DND-41 (cell line): ENCODE measurements around the gene ARL13B.

Experiments used
- ATAC-seq: fragments of 200-7000 bp; cut with Tn5 transposase; 3 replicates; pipeline ENCODE4 v1.9.1; 2021; ENCODE audit warnings: low read depth; ENCODE audit not compliant: insufficient read depth
- DNase-seq: peaks from one replicate; pipeline ENCODE4 v3.0.0-alpha.2; 2020
- H2AFZ ChIP-seq: 2 replicates; pipeline ENCODE4 v1.6.0; 2012; ENCODE audit warnings: low read depth, low read length
- H3K27ac ChIP-seq: 2 replicates; pipeline ENCODE4 v1.5.1; 2012; ENCODE audit warnings: low read length, inconsistent platforms
- H3K27me3 ChIP-seq: fragments of 200-600 bp; sonication (generic); 2 replicates; pipeline ENCODE4 v1.6.0; 2012; ENCODE audit warnings: low read length, mild to moderate bottlenecking, inconsistent platforms; ENCODE audit not compliant: insufficient read depth, poor library complexity
- H3K36me3 ChIP-seq: 2 replicates; pipeline ENCODE4 v1.5.1; 2012; ENCODE audit warnings: low read length, inconsistent platforms; ENCODE audit not compliant: insufficient read depth
- H3K4me1 ChIP-seq: 2 replicates; pipeline ENCODE4 v1.5.1; 2012; ENCODE audit warnings: mild to moderate bottlenecking, low read length; ENCODE audit not compliant: insufficient read depth
- H3K4me2 ChIP-seq: 2 replicates; pipeline ENCODE4 v1.6.0; 2012; ENCODE audit warnings: mild to moderate bottlenecking, moderate library complexity, low read length, inconsistent platforms; ENCODE audit not compliant: insufficient read depth
- H3K4me3 ChIP-seq, 2 experiments: fragments of 200-600 bp in 1 of 2; shearing (Covaris generic) in 1 of 2; 2 replicates each; pipeline ENCODE4 v1.5.1; 2012 to 2016; ENCODE audit warnings: inconsistent platforms in 2 of 2, low read length in 2 of 2, mild to moderate bottlenecking in 2 of 2, low read depth in 1 of 2, moderate library complexity in 1 of 2
- H3K79me2 ChIP-seq: 2 replicates; pipeline ENCODE4 v1.6.0; 2012; ENCODE audit warnings: low read length, inconsistent platforms; ENCODE audit not compliant: insufficient read depth
- H3K9ac ChIP-seq: 2 replicates; pipeline ENCODE4 v1.6.0; 2012; ENCODE audit warnings: low read depth, mild to moderate bottlenecking, inconsistent platforms, low read length, moderate library complexity
- H3K9me3 ChIP-seq: 2 replicates; pipeline ENCODE4 v1.5.1; 2012; ENCODE audit warnings: low read length, moderate library complexity, mild to moderate bottlenecking, inconsistent platforms; ENCODE audit not compliant: insufficient read depth, severe bottlenecking
- H4K20me1 ChIP-seq: 2 replicates; pipeline ENCODE4 v1.6.0; 2012; ENCODE audit warnings: low read length; ENCODE audit not compliant: insufficient read depth
- EZH2 ChIP-seq: IDR thresholded peaks from 3 replicates; pipeline ENCODE4 v1.6.1; 2012; ENCODE audit warnings: borderline replicate concordance, low read depth, mild to moderate bottlenecking, moderate library complexity, low read length, inconsistent platforms; ENCODE audit not compliant: severe bottlenecking
- TF ChIP-seq, protein P1 (sequence below): IDR thresholded peaks from 2 replicates; pipeline ENCODE4 v1.5.1; 2012; ENCODE audit warnings: borderline replicate concordance, low read length, moderate library complexity, mild to moderate bottlenecking; ENCODE audit not compliant: poor library complexity, severe bottlenecking; ENCODE audit errors: extremely low read depth

ARL13B gene

DNA sequence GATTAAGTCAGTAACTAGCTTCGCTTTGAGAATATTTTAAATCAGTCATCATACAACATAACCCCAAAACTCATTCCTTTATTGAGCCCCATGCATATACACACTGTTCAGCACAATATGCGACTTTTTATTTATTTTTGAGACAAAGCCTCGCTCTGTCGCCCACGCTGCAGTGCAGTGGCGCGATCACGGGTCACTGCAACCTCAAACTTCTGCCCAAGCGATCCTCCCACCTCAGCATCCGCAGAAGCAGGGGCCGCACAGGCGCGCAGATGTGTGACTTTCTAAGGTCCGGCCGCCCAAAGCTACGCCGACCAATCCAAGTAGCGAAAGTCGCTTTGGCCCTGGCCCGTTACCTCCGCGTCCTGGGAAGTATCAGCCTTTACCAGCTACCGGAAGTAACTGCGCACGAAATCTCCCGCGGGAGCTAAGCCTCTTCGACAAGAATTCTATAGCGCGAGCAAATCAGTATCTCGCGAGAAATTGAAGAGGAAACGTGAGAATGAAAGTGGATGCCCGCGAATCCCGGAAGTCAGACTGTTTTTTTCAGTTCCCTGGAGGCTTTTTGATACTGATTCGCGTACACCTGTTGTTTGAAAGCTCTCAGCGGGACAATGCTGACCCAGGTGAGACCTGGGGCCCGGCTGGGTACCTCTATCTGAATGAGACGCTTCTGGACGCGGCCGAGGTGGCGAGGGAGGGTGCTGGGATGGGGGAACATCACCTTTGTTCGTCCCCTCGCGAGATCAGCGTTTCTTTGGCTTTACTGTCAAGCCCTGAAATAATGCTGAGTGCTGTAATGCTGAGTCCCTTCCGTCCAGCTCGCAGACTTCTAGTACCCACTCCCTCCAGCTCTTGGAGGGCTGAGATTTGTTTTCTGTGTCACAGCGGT, 82.8 kb downstream of the ARL13B start, which contains the start of the genes DHFR2 and NSUN3:
TSS of gene DHFR2 (minus strand) at position 404 of the 892 bp plus-strand sequence. CDS start 1,405 bp downstream, outside the sequence.
TSS of gene NSUN3 (plus strand) at position 549 of the 892 bp plus-strand sequence. CDS start at position 615, 66 bp downstream.
- peak; percentile 88 for ATAC-seq

DNA sequence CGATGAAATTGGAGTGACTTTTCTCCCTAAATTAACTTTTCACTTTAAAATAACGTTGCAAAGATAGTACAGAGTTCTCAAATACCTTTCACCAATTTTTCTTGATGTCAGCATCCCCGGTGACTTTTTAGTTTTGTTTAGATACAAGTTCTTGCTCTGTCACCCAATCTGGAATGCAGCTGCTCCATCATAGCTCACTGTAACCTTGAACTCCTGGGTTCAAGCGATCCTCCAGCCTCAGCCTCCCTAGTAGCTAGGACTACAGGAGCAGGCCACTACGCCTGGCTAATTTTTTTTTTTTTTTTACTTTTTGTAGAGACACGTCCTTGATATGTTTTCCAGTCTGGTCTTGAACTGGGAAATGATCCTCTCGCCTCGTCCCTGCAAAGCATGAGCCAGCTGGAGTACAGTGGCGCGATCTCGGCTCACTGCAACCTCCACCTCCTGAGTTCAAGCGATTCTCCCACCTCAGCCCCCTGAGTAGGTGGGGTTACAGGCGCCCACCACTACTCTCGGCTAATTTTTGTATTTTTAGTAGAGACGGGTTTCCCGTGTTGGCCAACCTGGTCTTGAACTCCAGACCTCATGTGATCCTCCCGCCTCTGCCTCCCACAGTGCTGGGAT, 83.7 kb downstream of the ARL13B start:
- peak; percentile 32 for DNase-seq
- Histone ChIP-seq H4K20me1 (no peaks in the 10 kb centered on the region), H3K9ac (peak overlapping the region; percentile 85), H3K27ac (peak overlapping the region; percentile 96), H3K4me3 (peak overlapping the region; percentile 76 to 82), H3K27me3 (no peaks in the 10 kb centered on the region), H3K79me2 (peaks cover 71% of the 10 kb centered on the region), H2AFZ (peak overlapping the region; percentile 88), H3K4me1 (peaks cover 40% of the 10 kb centered on the region), H3K9me3 (peaks cover 4% of the 10 kb centered on the region), H3K4me2 (peak overlapping the region; percentile 70), H3K36me3 (peaks cover 36% of the 10 kb centered on the region)
- peak; percentile 29 for ATAC-seq
- TF ChIP-seq EZH2: no peak
- TF ChIP-seq, protein P1, sequence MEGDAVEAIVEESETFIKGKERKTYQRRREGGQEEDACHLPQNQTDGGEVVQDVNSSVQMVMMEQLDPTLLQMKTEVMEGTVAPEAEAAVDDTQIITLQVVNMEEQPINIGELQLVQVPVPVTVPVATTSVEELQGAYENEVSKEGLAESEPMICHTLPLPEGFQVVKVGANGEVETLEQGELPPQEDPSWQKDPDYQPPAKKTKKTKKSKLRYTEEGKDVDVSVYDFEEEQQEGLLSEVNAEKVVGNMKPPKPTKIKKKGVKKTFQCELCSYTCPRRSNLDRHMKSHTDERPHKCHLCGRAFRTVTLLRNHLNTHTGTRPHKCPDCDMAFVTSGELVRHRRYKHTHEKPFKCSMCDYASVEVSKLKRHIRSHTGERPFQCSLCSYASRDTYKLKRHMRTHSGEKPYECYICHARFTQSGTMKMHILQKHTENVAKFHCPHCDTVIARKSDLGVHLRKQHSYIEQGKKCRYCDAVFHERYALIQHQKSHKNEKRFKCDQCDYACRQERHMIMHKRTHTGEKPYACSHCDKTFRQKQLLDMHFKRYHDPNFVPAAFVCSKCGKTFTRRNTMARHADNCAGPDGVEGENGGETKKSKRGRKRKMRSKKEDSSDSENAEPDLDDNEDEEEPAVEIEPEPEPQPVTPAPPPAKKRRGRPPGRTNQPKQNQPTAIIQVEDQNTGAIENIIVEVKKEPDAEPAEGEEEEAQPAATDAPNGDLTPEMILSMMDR: no peak

More for the DNA sequence above, 82.8 kb downstream of the ARL13B start, which contains the start of the genes DHFR2 and NSUN3:
- Histone ChIP-seq H4K20me1 (no peaks in the 10 kb centered on the region), H3K36me3 (peaks cover 32% of the 10 kb centered on the region), H2AFZ (peak within 1 kb of the TSS; percentile 88), H3K9me3 (peaks cover 4% of the 10 kb centered on the region), H3K4me2 (peak within 1 kb of the TSS; percentile 70), H3K27ac (peak within 1 kb of the TSS; percentile 96), H3K79me2 (peaks cover 63% of the 10 kb centered on the region), H3K4me1 (peaks cover 40% of the 10 kb centered on the region), H3K27me3 (no peaks in the 10 kb centered on the region), H3K9ac (peak within 1 kb of the TSS; percentile 85), H3K4me3 (peak within 1 kb of the TSS; percentile 76 to 82)
- no peak for TF ChIP-seq EZH2
- TF ChIP-seq, protein P1: no peak
- DNase-seq: peak; percentile 89

DNA sequence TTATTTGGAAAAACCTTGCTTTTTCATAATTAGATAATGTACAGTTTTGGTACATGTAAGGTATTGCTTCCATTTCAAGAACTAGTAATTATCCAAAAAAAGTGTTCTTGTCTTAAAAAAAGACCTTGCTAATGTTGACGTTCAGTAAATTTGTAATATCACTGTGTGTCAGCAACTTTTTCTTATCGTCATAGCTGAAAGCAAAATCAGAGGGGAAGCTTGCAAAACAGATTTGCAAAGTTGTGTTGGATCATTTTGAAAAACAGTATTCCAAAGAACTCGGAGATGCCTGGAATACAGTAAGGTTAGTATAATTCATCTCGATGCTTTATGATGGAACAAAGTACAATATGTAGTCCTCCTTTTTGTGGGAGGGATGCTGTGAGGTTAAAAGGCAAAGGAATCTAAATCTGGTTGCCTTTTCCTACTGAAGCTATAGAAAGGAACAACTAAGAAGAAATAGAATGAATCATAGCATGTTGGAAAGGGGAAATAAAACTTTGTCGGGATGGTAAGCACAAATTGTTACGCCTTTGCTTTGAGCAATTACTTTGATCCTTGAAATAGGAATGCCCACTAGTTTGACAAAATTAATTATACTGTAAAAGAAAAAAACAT, 84.4 kb downstream of the ARL13B start:
- no peak for TF ChIP-seq EZH2
- TF ChIP-seq, protein P1: no peak
- peak overlapping the region; percentile 76 to 82; a peak in 3 of 4 replicates for H3K4me3 ChIP-seq
- H3K36me3 ChIP-seq: peaks cover 36% of the 10 kb centered on the region
- no peaks in the 10 kb centered on the region for H4K20me1 ChIP-seq
- H2AFZ ChIP-seq: peak overlapping the region; percentile 88; the same call in 1 of the 2 replicates
- H3K27ac ChIP-seq: peak overlapping the region; percentile 96
- peaks cover 46% of the 10 kb centered on the region for H3K4me1 ChIP-seq
- H3K27me3 ChIP-seq: no peaks in the 10 kb centered on the region
- H3K79me2 ChIP-seq: peaks cover 76% of the 10 kb centered on the region
- DNase-seq: no peak
- H3K9me3 ChIP-seq: peaks cover 4% of the 10 kb centered on the region
- ATAC-seq: no peak
- peak overlapping the region; percentile 85 for H3K9ac ChIP-seq
- H3K4me2 ChIP-seq: peak overlapping the region; percentile 70
